OCI-LY7 (cell line): ENCODE measurements around the gene CALD1. TPM values are rescaled to one million over a fixed set of nuclear protein-coding genes. Genes with fewer than 3 reads are reported as not detected.
A peak's percentile ranks its signal among the peaks of the same experiment; 100 is the strongest.
"Not testable (repeated sequence)": the region's sequence is repeated elsewhere in the genome, so short reads cannot be mapped to it uniquely, and the experiment has no call there.

Source experiments
- BruUV-seq: library from RNA; stranded (reverse); fragments of 400-500 nt; replicated peaks from 2 replicates; lab custom pipeline; 2021; lab: Mats Ljungman, UMichigan
- CTCF ChIA-PET: fragments of 300-600 bp; sonication (Branson Sonifier 250); formaldehyde crosslinking; loops from one replicate; lab custom pipeline; 2022; ENCODE audit warnings: antibody characterized with exemption; ENCODE audit not compliant: unreplicated experiment; lab: Charles Lee
- POLR2A ChIA-PET: fragments of 300-600 bp; sonication (Branson Sonifier 250); formaldehyde crosslinking; loops from one replicate; lab custom pipeline; 2022; ENCODE audit warnings: antibody characterized with exemption; lab: Charles Lee
- DNase-seq: peaks from one replicate; pipeline ENCODE4 v3.0.0-alpha.2; 2015; ENCODE audit warnings: low spot score
- H2AFZ ChIP-seq: fragments of 200-600 bp; sonication (generic), shearing (Covaris generic); 2 replicates; pipeline ENCODE4 v1.6.1; 2014; ENCODE audit warnings: mild to moderate bottlenecking, antibody characterized with exemption, low read length, moderate library complexity
- H3K27ac ChIP-seq: fragments of 200-600 bp; sonication (generic); 2 replicates; pipeline ENCODE4 v1.5.1; 2014; ENCODE audit warnings: mixed run types, low read depth, mild to moderate bottlenecking, moderate library complexity, low read length, inconsistent platforms; ENCODE audit not compliant: poor library complexity, severe bottlenecking
- H3K36me3 ChIP-seq: fragments of 200-600 bp; sonication (generic); 2 replicates; pipeline ENCODE4 v1.6.1; 2014; ENCODE audit warnings: mild to moderate bottlenecking, antibody characterized with exemption, low read length, moderate library complexity, mixed read lengths; ENCODE audit not compliant: insufficient read depth
- H3K4me1 ChIP-seq: fragments of 200-600 bp; sonication (generic); 2 replicates; pipeline ENCODE4 v1.5.1; 2014; ENCODE audit warnings: mild to moderate bottlenecking, low read length; ENCODE audit not compliant: insufficient read depth, poor library complexity, severe bottlenecking
- H3K4me2 ChIP-seq: fragments of 200-600 bp; sonication (generic); 2 replicates; pipeline ENCODE4 v1.6.1; 2014; ENCODE audit warnings: mild to moderate bottlenecking, low read length
- H3K4me3 ChIP-seq: fragments of 200-600 bp; sonication (generic); 2 replicates; pipeline ENCODE4 v1.5.1; 2014; ENCODE audit warnings: mild to moderate bottlenecking, low read depth, low read length; ENCODE audit not compliant: poor library complexity, severe bottlenecking
- H3K79me2 ChIP-seq: fragments of 200-600 bp; sonication (generic); 2 replicates; pipeline ENCODE4 v1.6.1; 2016; ENCODE audit warnings: low read depth, mild to moderate bottlenecking, low read length, moderate library complexity, mixed read lengths; ENCODE audit not compliant: insufficient read depth
- H3K9me2 ChIP-seq: fragments of 200-600 bp; sonication (generic); 2 replicates; pipeline ENCODE4 v1.6.1; 2016; ENCODE audit warnings: mild to moderate bottlenecking, low read length, mixed read lengths; ENCODE audit not compliant: insufficient read depth
- H3K9me3 ChIP-seq: fragments of 200-600 bp; sonication (generic); 2 replicates; pipeline ENCODE4 v1.6.1; 2014; ENCODE audit warnings: mild to moderate bottlenecking, mixed run types, low read length, mixed read lengths
- H4K20me1 ChIP-seq: fragments of 200-600 bp; sonication (generic); 2 replicates; pipeline ENCODE4 v1.6.1; 2014; ENCODE audit warnings: mild to moderate bottlenecking, antibody characterized with exemption, low read length, moderate library complexity, mixed read lengths; ENCODE audit not compliant: insufficient read depth
- EZH2phosphoT487 ChIP-seq: fragments of 200-600 bp; sonication (generic); IDR thresholded peaks from 2 replicates; pipeline ENCODE4 v1.6.1; 2018; ENCODE audit warnings: low read depth, borderline replicate concordance, mild to moderate bottlenecking, mixed run types, antibody characterized with exemption, low read length, moderate library complexity, mixed read lengths
- intact Hi-C: fragments of 100-400 bp; cut with micrococcal nuclease; formaldehyde crosslinking; loops from one replicate; pipeline ENCODE4 v1.10.0; 2022; ENCODE audit not compliant: unreplicated experiment
- total RNA-seq, 2 experiments: library from RNA; depleted of rRNA in 1 of 2; stranded (reverse); fragments of >200 nt in 1 of 2; shearing (Covaris generic) in 1 of 2; gene quantifications; 2 replicates each; pipeline ENCODE4 v1.2.3, GENCODE V29; 2014 to 2022
- TF ChIP-seq, protein P1 (sequence below): fragments of 200-600 bp; sonication (generic); conservative IDR thresholded peaks from 2 replicates; pipeline ENCODE4 v1.5.1; 2014; ENCODE audit warnings: mild to moderate bottlenecking, antibody characterized with exemption, low read length, moderate library complexity, mixed read lengths

Gene CALD1
- total RNA-seq, 2 experiments from 2014 or later, result 0.25 to 0.49 TPM

DNA sequence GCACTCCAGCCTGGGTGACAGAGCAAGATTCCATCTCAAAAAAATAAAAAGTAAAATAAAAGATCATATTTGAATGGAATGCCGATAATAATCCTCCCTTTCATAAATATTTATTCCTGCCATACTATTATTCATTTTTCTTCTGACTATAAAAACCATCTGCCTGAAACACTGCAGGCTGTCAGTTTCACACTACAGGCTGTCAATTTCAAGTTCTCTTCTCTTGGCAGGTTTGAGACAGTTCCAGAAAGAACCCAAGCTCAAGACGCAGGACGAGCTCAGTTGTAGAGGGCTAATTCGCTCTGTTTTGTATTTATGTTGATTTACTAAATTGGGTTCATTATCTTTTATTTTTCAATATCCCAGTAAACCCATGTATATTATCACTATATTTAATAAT is 188.7 kb downstream of the CALD1 start:
- intact Hi-C loops, result no loop called here
- CTCF ChIA-PET, result no interaction called here

GRCh38 chr7:134981645-134982044 is 202.2 kb downstream of the CALD1 start:
- intact Hi-C loops, result loop anchor here (10.0 kb wide), 2 partner anchors 527 to 683 kb away; partner anchors contain the start of genes AKR1B1 and STMP1

More for the DNA sequence above, 188.7 kb downstream of the CALD1 start:
- Histone ChIP-seq H3K27ac (no peak overlapping the region), H2AFZ (no peak overlapping the region), H4K20me1 (no peaks in the 10 kb centered on the region), H3K9me2 (no peaks in the 10 kb centered on the region), H3K9me3 (no peaks in the 10 kb centered on the region), H3K4me3 (no peak overlapping the region), H3K36me3 (no peaks in the 10 kb centered on the region), H3K4me2 (no peak overlapping the region), H3K4me1 (no peaks in the 10 kb centered on the region), H3K79me2 (no peaks in the 10 kb centered on the region)
- BruUV-seq, result no TSS peak
- POLR2A ChIA-PET, result interaction anchor here (1.0 to 1.5 kb wide), 2 partner anchors 8 to 18 kb away, joined by 3 read pairs; no protein-coding TSS in a partner anchor
- no peak for DNase-seq
- TF ChIP-seq, protein P1, sequence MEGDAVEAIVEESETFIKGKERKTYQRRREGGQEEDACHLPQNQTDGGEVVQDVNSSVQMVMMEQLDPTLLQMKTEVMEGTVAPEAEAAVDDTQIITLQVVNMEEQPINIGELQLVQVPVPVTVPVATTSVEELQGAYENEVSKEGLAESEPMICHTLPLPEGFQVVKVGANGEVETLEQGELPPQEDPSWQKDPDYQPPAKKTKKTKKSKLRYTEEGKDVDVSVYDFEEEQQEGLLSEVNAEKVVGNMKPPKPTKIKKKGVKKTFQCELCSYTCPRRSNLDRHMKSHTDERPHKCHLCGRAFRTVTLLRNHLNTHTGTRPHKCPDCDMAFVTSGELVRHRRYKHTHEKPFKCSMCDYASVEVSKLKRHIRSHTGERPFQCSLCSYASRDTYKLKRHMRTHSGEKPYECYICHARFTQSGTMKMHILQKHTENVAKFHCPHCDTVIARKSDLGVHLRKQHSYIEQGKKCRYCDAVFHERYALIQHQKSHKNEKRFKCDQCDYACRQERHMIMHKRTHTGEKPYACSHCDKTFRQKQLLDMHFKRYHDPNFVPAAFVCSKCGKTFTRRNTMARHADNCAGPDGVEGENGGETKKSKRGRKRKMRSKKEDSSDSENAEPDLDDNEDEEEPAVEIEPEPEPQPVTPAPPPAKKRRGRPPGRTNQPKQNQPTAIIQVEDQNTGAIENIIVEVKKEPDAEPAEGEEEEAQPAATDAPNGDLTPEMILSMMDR, result no peak
- TF ChIP-seq EZH2phosphoT487, result no peak

DNA sequence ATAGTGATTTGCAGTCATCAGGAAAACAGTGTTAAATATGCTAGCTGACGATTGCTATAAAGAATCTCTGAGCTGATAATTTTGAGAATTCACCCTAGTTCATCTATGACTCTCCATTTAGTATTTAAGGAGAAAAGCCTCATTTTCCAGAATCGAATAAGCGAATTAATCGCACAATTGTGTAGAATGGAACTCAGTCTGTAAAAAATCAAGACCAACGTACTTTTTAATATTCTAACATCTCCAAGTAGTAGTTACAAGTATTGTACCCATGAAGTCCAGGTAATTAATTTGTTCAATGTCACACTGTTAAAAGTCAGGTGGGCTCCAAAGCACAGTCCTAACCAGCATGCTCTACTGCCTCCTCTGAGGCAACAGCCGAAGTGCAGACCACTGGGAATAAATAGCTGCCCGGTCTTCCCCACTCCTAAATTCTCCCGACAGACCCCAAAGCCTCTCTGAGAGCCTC is 206.5 kb downstream of the CALD1 start:
- Histone ChIP-seq H3K9me2 (no peaks in the 10 kb centered on the region), H3K36me3 (peaks cover 20% of the 10 kb centered on the region), H3K79me2 (peaks cover 19% of the 10 kb centered on the region), H3K4me2 (peak overlapping the region; percentile 77), H4K20me1 (no peaks in the 10 kb centered on the region), H3K27ac (peak overlapping the region; percentile 49), H2AFZ (peak overlapping the region; percentile 85), H3K4me1 (peaks cover 4% of the 10 kb centered on the region), H3K4me3 (peak overlapping the region; percentile 95), H3K9me3 (no peaks in the 10 kb centered on the region)
- intact Hi-C loops, result loop anchor here (1.0 to 10.0 kb wide), 4 partner anchors 184 to 679 kb away; partner anchors contain the start of genes AKR1B1, BPGM, CYREN and STMP1
- no peak for TF ChIP-seq EZH2phosphoT487
- TF ChIP-seq, protein P1, result no peak
- DNase-seq, result no peak
- POLR2A ChIA-PET, result interaction anchor here (0.6 to 4.1 kb wide), 12 partner anchors 10 to 374 kb away, joined by 3 to 35 read pairs (median 3); partner anchors contain the start of gene CYREN
- CTCF ChIA-PET, result interaction anchor here (1.0 kb wide), 1 partner anchor 183 kb away, joined by 4 read pairs; no protein-coding TSS in a partner anchor
- TSS peak; percentile 91 for BruUV-seq

More at GRCh38 chr7:134981645-134982044, 202.2 kb downstream of the CALD1 start:
- H4K20me1 ChIP-seq, H3K36me3 ChIP-seq, CTCF ChIA-PET, H2AFZ ChIP-seq, H3K4me1 ChIP-seq, H3K79me2 ChIP-seq, BruUV-seq, DNase-seq, H3K9me3 ChIP-seq, H3K4me2 ChIP-seq, H3K27ac ChIP-seq, H3K4me3 ChIP-seq, H3K9me2 ChIP-seq, POLR2A ChIA-PET: not testable (repeated sequence)
